ENCODE data around the gene ANKMY1. TPM values are rescaled to one million over a fixed set of nuclear protein-coding genes. Genes with fewer than 3 reads are reported as not detected.
A peak's percentile ranks its signal among the peaks of the same experiment; 100 is the strongest.

ANKMY1 gene
- 10 to 100 TPM in 3 of 4 donors, 1 to 10 TPM in 1; 8.2 to 23.8 (median 17.1) TPM for total RNA-seq

GRCh38 chr2:240557808-240558207, at the start of gene ANKMY1:
Gene ANKMY1 (minus strand): TSS chr2:240557988. CDS start chr2:240557335, 653 bp downstream.
- DNase-seq, result no peak
- intact Hi-C loops (cut with DNase I), result no loop called here
- H3K27ac ChIP-seq, result peak within 1 kb of the TSS in 1 of 4 donors; percentile 25
- no CpG with 5 or more reads among the region's 47 CpGs for WGBS, 2 donors
- no peaks in the 10 kb centered on the region for H3K27me3 ChIP-seq
- no peaks in the 10 kb centered on the region for H3K9me3 ChIP-seq
- H3K4me3 ChIP-seq, result peak within 1 kb of the TSS; percentile 27 to 72 (median 54)
- TF ChIP-seq CTCF (IDR thresholded peaks at IDR 0.05) (no peak), POLR2A (IDR thresholded peaks at IDR 0.05) (no peak)
- peaks cover 0 to 33% (median 3%) of the 10 kb centered on the region in 3 donors for H3K36me3 ChIP-seq
- peaks cover 28 to 57% (median 42%) of the 10 kb centered on the region in 3 donors for H3K4me1 ChIP-seq

GRCh38 chr2:240605867-240606743, 48.3 kb upstream of the ANKMY1 start:
- Histone ChIP-seq H3K27me3 (no peaks in the 10 kb centered on the region), H3K36me3 (peaks cover 0 to 15% (median 0%) of the 10 kb centered on the region in 3 donors), H3K27ac (no peak overlapping the region), H3K4me1 (peaks cover 0 to 6% (median 4%) of the 10 kb centered on the region in 3 donors), H3K9me3 (no peaks in the 10 kb centered on the region), H3K4me3 (no peak overlapping the region)
- TF ChIP-seq POLR2A (IDR thresholded peaks at IDR 0.05) (no peak), CTCF (IDR thresholded peaks at IDR 0.05) (no peak)
- intact Hi-C loops (cut with DNase I), result no loop called here
- 67 to 82% methylated on average over 3 to 5 of the region's 12 CpGs for WGBS, 2 donors
- no peak for DNase-seq

- intact Hi-C loops (cut with DNase I), result no loop called here
- no peak for DNase-seq
- H3K36me3 ChIP-seq, result peaks cover 0 to 25% (median 0%) of the 10 kb centered on the region in 3 donors
- no peak overlapping the region for H3K27ac ChIP-seq
- WGBS, 2 donors, result 79 to 90% methylated on average over 6 to 15 of the region's 19 CpGs
- H3K4me3 ChIP-seq, result no peak overlapping the region
- H3K9me3 ChIP-seq, result no peaks in the 10 kb centered on the region
- peaks cover 0 to 6% (median 4%) of the 10 kb centered on the region in 3 donors for H3K4me1 ChIP-seq
- H3K27me3 ChIP-seq, result no peaks in the 10 kb centered on the region
- TF ChIP-seq POLR2A (IDR thresholded peaks at IDR 0.05) (no peak), CTCF (IDR thresholded peaks at IDR 0.05) (no peak)
These were observed 47.3 kb upstream of the ANKMY1 start for GRCh38 chr2:240604939-240605716.

- no peak overlapping the region for H3K27ac ChIP-seq
- H3K36me3 ChIP-seq, result peaks cover 0 to 32% (median 0%) of the 10 kb centered on the region in 3 donors
- H3K4me3 ChIP-seq, result no peak overlapping the region
- intact Hi-C loops (cut with DNase I), result no loop called here
- 35 to 63% methylated on average over 7 to 8 of the region's 11 CpGs for WGBS, 2 donors
- H3K27me3 ChIP-seq, result no peaks in the 10 kb centered on the region
- peaks cover 0 to 6% (median 4%) of the 10 kb centered on the region in 3 donors for H3K4me1 ChIP-seq
- TF ChIP-seq POLR2A (IDR thresholded peaks at IDR 0.05) (no peak), CTCF (IDR thresholded peaks at IDR 0.05) (peak in 5 of 6 experiments; percentile 12 to 37 (median 35))
- H3K9me3 ChIP-seq, result no peaks in the 10 kb centered on the region
- DNase-seq, result no peak
These were observed 46.6 kb upstream of the ANKMY1 start for GRCh38 chr2:240604291-240604938.
